ENCODE measurements around the gene MELTF.

Gene MELTF

GRCh38 chr3:197026481-197026866, 3.1 kb downstream of the MELTF start:
- CTCF ChIA-PET = no interaction called here
- DNase-seq (ENCODE audit: extremely low spot score) = no peak
- TF ChIP-seq NFRKB (IDR thresholded peaks at IDR 0.05) (no peak), TARDBP (IDR thresholded peaks at IDR 0.05) (no peak), ZNF384 (IDR thresholded peaks at IDR 0.05) (no peak), FOXM1 (IDR thresholded peaks at IDR 0.05; ENCODE audit: borderline replicate concordance) (no peak), SP1 (IDR thresholded peaks at IDR 0.05) (no peak), HDGF (IDR thresholded peaks at IDR 0.05; ENCODE audit: borderline replicate concordance) (no peak), ARNT (IDR thresholded peaks at IDR 0.05) (no peak), LEF1 (IDR thresholded peaks at IDR 0.05; ENCODE audit: borderline replicate concordance) (no peak), ELF4 (IDR thresholded peaks at IDR 0.05) (no peak), PKNOX1 (IDR thresholded peaks at IDR 0.05) (no peak), CTBP1 (IDR thresholded peaks at IDR 0.05; ENCODE audit: borderline replicate concordance) (no peak)
- POLR2A ChIA-PET = no interaction called here

- ChIA-PET POLR2A (interaction anchor here (0.7 kb wide), 1 partner anchor 153 kb away, joined by 3 read pairs; no protein-coding TSS in a partner anchor), CTCF (no interaction called here)
- TF ChIP-seq PKNOX1 (IDR thresholded peaks at IDR 0.05) (no peak), TARDBP (IDR thresholded peaks at IDR 0.05) (no peak), ELF4 (IDR thresholded peaks at IDR 0.05) (no peak), L3MBTL2 (conservative IDR thresholded peaks at IDR 0.05) (no peak), BHLHE40 (IDR thresholded peaks at IDR 0.05; ENCODE audit: borderline replicate concordance) (no peak), CTBP1 (IDR thresholded peaks at IDR 0.05; ENCODE audit: borderline replicate concordance) (no peak), ARNT (IDR thresholded peaks at IDR 0.05) (no peak), NFRKB (IDR thresholded peaks at IDR 0.05) (no peak), SP1 (IDR thresholded peaks at IDR 0.05) (no peak), FOXM1 (IDR thresholded peaks at IDR 0.05; ENCODE audit: borderline replicate concordance) (no peak)
- DNase-seq (ENCODE audit: extremely low spot score) = no peak
Measured at GRCh38 chr3:197025736-197026480, 3.7 kb downstream of the MELTF start.

DNA sequence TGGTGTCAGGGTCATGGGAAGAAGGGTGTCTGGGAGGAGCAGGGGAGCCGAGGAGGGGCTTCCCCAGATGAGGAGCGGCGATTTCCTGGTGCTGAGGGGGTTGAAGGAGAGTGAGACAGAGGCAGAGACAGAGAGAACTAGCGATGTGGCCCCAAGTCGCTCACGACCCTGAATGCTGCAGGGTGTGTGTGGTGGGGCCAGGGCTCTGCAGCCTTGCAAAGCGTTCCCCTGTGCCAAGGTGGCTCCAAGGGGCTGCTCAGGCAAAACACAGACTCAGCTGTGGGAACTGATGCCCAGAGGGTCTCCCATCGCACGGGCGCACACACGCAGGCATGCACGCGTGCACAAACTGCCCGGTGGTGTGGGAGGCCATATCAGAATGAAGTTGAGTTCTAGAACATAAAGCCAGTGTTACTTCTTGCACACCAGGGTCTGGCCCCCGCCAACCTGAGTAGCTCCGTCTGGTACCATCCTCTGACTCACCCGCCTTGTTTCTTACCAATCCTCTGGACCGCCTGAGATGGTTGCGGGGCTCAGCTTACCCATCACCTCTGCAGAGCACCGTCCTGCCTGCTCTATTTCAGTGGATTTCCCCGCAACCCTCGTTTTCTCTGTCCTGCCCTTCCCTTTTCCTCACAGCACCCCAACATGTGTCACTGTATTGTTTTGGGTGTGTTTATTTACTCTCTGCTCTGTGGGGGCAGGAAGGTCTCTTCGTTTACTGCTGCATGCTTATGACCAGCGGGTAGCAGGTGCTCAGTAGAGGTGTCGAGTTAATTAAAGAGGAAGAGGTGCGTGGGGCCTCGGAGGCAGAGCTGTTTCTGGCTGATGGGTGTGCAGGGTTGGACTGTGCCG, 4.5 kb downstream of the MELTF start:
- TF ChIP-seq ZNF384 (IDR thresholded peaks at IDR 0.05) = no peak
- no peak for TF ChIP-seq LEF1 (IDR thresholded peaks at IDR 0.05; ENCODE audit: borderline replicate concordance)
- no peak for TF ChIP-seq TARDBP (IDR thresholded peaks at IDR 0.05)
- no peak for TF ChIP-seq CTBP1 (IDR thresholded peaks at IDR 0.05; ENCODE audit: borderline replicate concordance)
- no peak for TF ChIP-seq FOXM1 (IDR thresholded peaks at IDR 0.05; ENCODE audit: borderline replicate concordance)
- no peak for TF ChIP-seq SUZ12 (IDR thresholded peaks at IDR 0.05)
- TF ChIP-seq NFRKB (IDR thresholded peaks at IDR 0.05) = no peak
- TF ChIP-seq FOXK2 (IDR thresholded peaks at IDR 0.05) = no peak
- TF ChIP-seq PKNOX1 (IDR thresholded peaks at IDR 0.05) = no peak
- no peak for TF ChIP-seq SP1 (IDR thresholded peaks at IDR 0.05)
- TF ChIP-seq FOXA1 (IDR thresholded peaks at IDR 0.05) = no peak
- no peak for TF ChIP-seq BHLHE40 (IDR thresholded peaks at IDR 0.05; ENCODE audit: borderline replicate concordance)
- TF ChIP-seq HDGF (IDR thresholded peaks at IDR 0.05; ENCODE audit: borderline replicate concordance) = no peak
- DNase-seq (ENCODE audit: extremely low spot score) = no peak
- ChIA-PET CTCF (no interaction called here), POLR2A (interaction anchor here (0.7 kb wide), 1 partner anchor 154 kb away, joined by 3 read pairs; no protein-coding TSS in a partner anchor)

DNA sequence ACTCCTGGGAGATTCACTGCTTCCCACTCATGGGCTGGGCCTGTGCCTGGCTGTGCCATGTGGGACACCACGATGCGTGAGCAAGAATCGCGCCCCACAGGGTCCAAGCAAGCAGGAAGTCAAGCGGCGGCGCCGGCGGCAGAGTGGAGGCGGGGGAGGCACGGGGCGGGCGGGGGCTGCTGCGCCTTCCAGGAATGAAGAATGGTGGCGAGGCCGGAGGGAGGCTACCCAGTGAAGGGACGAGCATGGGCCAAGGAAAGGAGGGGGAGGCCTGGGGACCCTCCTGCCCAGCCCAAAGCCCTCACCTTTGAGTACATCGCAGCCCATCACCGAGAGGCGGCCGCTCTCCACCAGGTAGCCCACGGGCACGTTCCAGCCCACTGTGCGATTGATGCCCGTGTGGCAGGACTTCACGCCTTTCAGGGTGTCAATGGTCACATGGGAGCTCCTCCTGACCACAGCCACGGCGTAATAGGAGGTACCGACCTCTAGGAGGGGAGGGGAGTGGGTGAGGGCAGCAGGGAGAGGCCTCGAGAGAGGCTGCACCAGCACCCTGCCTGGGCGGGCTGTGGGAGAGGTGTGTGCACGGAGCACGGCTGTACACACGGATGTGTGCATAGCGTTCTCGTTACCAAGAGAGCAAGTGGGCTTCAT, 5.5 kb downstream of the MELTF start:
- no peak for DNase-seq (ENCODE audit: extremely low spot score)
- POLR2A ChIA-PET = no interaction called here
- TF ChIP-seq FOXA1 (IDR thresholded peaks at IDR 0.05) (no peak), TARDBP (IDR thresholded peaks at IDR 0.05) (no peak), PKNOX1 (IDR thresholded peaks at IDR 0.05) (no peak), SP1 (IDR thresholded peaks at IDR 0.05) (no peak), ARNT (IDR thresholded peaks at IDR 0.05) (no peak), LEF1 (IDR thresholded peaks at IDR 0.05; ENCODE audit: borderline replicate concordance) (no peak), CTBP1 (IDR thresholded peaks at IDR 0.05; ENCODE audit: borderline replicate concordance) (no peak), NFRKB (IDR thresholded peaks at IDR 0.05) (no peak), ZNF384 (IDR thresholded peaks at IDR 0.05) (no peak)
- CTCF ChIA-PET = no interaction called here
